Measurements from ENCODE around the gene JAKMIP1. TPM values are rescaled to one million over a fixed set of nuclear protein-coding genes. Genes with fewer than 3 reads are reported as not detected.

Gene JAKMIP1
- total and polyA plus RNA-seq, 2 of the 13 experiments (the other 11 are each of a cell fraction or from before 2014, with no cell fraction given) = not detected

DNA sequence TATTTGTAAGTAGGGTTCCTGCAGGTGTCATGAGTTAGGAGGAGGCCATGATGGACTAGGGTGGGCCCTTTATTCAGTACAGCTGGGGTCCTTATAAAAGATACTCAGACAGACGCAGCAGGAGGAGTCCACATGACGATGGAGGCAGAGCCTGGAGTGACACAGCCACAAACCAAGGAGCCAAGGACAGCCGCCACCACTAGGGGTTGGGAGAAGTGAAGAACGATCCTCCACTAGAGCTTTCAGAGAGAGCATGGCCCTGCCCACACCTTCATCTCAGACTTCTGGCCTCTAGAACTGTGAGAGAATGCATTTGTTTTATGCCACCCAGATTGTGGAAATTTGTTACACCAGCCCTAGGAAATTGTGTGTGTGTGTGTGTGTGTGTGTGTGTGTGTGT lies 31.1 kb downstream of the JAKMIP1 start:
- Histone ChIP-seq H3K36me3 (replicated peaks in 1 of 2; ENCODE audit: control insufficient read depth in 1 of 2, insufficient read depth in 2 of 2, low read length in 2 of 2) (no peaks in the 10 kb centered on the region), H4K20me1 (ENCODE audit: insufficient read depth, low read length) (no peaks in the 10 kb centered on the region), H3K9ac (ENCODE audit: insufficient read depth, low read depth, low read length) (no peak overlapping the region), H2AFZ (ENCODE audit: low read length) (no peak overlapping the region), H3K4me3 (replicated peaks in 1 of 3; ENCODE audit: insufficient read depth in 1 of 3, low read depth in 2 of 3, low read length in 3 of 3) (no peak overlapping the region), H3K4me1 (ENCODE audit: insufficient read depth, low read length) (no peaks in the 10 kb centered on the region), H3K79me2 (ENCODE audit: insufficient read depth, low read length) (no peaks in the 10 kb centered on the region), H3K27me3 (ENCODE audit: control insufficient read depth in 1 of 2, insufficient read depth in 2 of 2, low read length in 2 of 2) (no peaks in the 10 kb centered on the region), H3K4me2 (ENCODE audit: low read depth, low read length) (no peak overlapping the region), H3K9me3 (ENCODE audit: low read length) (peaks cover 7% of the 10 kb centered on the region; the same call in 1 of the 2 replicates), H3K27ac (ENCODE audit: extremely low read length, insufficient read depth, low read length) (no peak overlapping the region)
- POLR2A ChIA-PET = no interaction called here
- WGBS (ENCODE audit: low lambda C conversion rate) = 0% methylated on average over 1 of the region's 4 CpGs
- DNase-seq (ENCODE audit: low spot score) (no peak), ATAC-seq (peak; percentile 52), FAIRE-seq (no peak)
- no peak for TF ChIP-seq KMT2B (CRISPR knock-in tag; IDR thresholded peaks at IDR 0.05)
- TF ChIP-seq RXRB (CRISPR knock-in tag; IDR thresholded peaks at IDR 0.05; ENCODE audit: borderline replicate concordance) = no peak
- no peak for TF ChIP-seq NFIC (IDR thresholded peaks at IDR 0.05; ENCODE audit: low read length)
- TF ChIP-seq, protein P1, sequence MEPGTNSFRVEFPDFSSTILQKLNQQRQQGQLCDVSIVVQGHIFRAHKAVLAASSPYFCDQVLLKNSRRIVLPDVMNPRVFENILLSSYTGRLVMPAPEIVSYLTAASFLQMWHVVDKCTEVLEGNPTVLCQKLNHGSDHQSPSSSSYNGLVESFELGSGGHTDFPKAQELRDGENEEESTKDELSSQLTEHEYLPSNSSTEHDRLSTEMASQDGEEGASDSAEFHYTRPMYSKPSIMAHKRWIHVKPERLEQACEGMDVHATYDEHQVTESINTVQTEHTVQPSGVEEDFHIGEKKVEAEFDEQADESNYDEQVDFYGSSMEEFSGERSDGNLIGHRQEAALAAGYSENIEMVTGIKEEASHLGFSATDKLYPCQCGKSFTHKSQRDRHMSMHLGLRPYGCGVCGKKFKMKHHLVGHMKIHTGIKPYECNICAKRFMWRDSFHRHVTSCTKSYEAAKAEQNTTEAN (CRISPR knock-in tag; conservative IDR thresholded peaks at IDR 0.05) = no peak
- TF ChIP-seq, protein P2, sequence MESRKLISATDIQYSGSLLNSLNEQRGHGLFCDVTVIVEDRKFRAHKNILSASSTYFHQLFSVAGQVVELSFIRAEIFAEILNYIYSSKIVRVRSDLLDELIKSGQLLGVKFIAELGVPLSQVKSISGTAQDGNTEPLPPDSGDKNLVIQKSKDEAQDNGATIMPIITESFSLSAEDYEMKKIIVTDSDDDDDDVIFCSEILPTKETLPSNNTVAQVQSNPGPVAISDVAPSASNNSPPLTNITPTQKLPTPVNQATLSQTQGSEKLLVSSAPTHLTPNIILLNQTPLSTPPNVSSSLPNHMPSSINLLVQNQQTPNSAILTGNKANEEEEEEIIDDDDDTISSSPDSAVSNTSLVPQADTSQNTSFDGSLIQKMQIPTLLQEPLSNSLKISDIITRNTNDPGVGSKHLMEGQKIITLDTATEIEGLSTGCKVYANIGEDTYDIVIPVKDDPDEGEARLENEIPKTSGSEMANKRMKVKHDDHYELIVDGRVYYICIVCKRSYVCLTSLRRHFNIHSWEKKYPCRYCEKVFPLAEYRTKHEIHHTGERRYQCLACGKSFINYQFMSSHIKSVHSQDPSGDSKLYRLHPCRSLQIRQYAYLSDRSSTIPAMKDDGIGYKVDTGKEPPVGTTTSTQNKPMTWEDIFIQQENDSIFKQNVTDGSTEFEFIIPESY (CRISPR knock-in tag; IDR thresholded peaks at IDR 0.05) = peak; percentile 75; the same call in 1 of the 2 replicates
- no peak for TF ChIP-seq KDM1A (CRISPR knock-in tag; IDR thresholded peaks at IDR 0.05)
- intact Hi-C loops (cut with micrococcal nuclease; ENCODE audit: unreplicated experiment) = no loop called here
- CTCF ChIA-PET (ENCODE audit: low intra/inter-chr PET ratio, low total read pairs) = no interaction called here
- in situ Hi-C loops (cut with HindIII; ENCODE audit: extremely low pct_ligation_motif_present, low pct_unique_long_range_greater_than_20kb) = no loop called here
- no TSS peak for BruUV-seq (replicated peaks)
